GM19468 (cell line): ENCODE data around the gene RGL4.
"Not testable (repeated sequence)": the region's sequence is repeated elsewhere in the genome, so short reads cannot be mapped to it uniquely, and the experiment has no call there.

ENCODE experiments used
- ATAC-seq: cut with Tn5 transposase; IDR thresholded peaks from one replicate; pipeline ENCODE4 v1.9.1; 2021; ENCODE audit warnings: mild to moderate bottlenecking, moderate library complexity, moderate number of reproducible peaks; ENCODE audit not compliant: unreplicated experiment; ENCODE audit errors: extremely low read depth

The RGL4 gene

GRCh38 chr22:23722724-23723123 lies 31.9 kb downstream of the RGL4 start:
- no peak for ATAC-seq

- not testable (repeated sequence) for ATAC-seq
These were observed 37.3 kb downstream of the RGL4 start for GRCh38 chr22:23728108-23728507.

GRCh38 chr22:23737696-23738095 lies 46.9 kb downstream of the RGL4 start:
- ATAC-seq: no peak

GRCh38 chr22:23742505-23743264 lies 51.9 kb downstream of the RGL4 start:
- no peak for ATAC-seq

GRCh38 chr22:23743303-23743705 lies 52.5 kb downstream of the RGL4 start:
- ATAC-seq: no peak

- ATAC-seq: no peak
These were observed 53.2 kb downstream of the RGL4 start for GRCh38 chr22:23744001-23744400.

- ATAC-seq: no peak
These were observed 53.7 kb downstream of the RGL4 start for GRCh38 chr22:23744485-23744884.

- no peak for ATAC-seq
These were observed 55.0 kb downstream of the RGL4 start for GRCh38 chr22:23745791-23746190.
